ENCODE results near the gene MIB2. TPM values are rescaled to one million over a fixed set of nuclear protein-coding genes. Genes with fewer than 3 reads are reported as not detected.

Gene MIB2
- 10 to 100 TPM; 33.6 to 99.9 (median 74.6) TPM for total RNA-seq

DNA sequence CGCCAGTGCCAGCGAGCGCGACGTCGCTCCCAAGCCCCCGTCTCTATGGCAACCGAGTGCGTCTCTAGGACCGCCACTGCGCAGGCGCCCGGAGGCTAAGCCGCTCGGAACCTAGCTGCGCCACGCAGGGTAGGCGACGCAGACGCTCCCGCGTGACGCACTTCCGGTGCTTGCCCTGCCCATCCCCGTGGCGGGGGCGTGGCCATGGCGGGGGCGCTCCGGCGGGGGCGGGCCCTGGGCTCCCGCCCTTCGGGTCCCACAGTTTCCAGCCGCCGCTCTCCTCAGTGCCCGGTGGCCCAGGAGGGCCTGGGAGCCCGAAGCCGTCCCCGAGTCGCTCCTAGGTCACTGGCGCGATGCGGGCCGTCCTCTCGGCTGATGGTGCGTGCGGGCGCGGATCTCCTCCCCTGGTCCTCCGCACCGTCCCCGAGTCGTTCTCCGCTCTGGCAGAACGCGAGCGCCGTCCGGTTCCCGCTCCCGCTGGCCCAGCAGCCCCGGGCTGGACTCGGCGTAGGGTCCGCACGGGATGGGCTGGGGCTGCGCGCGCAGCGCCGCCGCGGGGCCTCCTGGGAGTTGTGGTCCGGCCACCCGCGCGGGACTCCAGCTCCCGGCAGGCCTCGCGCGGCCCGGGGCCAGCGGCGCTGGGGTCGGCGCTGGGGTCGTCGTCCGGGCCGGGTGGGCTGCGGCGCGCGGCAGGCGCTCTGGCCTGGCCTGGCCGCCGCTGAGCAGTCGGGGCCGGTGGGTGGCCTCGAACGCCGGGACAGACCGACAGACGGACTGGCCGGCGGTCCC is at the start of gene MIB2:
TSS of gene MIB2 (plus strand) at position 245 of the 789 bp plus-strand sequence. CDS start 7,953 bp downstream, outside the sequence.
- WGBS: 0% methylated on average over 8 of the region's 107 CpGs
- no peak for TF ChIP-seq EP300 (IDR thresholded peaks at IDR 0.05)
- TF ChIP-seq POLR2AphosphoS5 (IDR thresholded peaks at IDR 0.05): peak; percentile 92 to 94
- TF ChIP-seq, protein P1, sequence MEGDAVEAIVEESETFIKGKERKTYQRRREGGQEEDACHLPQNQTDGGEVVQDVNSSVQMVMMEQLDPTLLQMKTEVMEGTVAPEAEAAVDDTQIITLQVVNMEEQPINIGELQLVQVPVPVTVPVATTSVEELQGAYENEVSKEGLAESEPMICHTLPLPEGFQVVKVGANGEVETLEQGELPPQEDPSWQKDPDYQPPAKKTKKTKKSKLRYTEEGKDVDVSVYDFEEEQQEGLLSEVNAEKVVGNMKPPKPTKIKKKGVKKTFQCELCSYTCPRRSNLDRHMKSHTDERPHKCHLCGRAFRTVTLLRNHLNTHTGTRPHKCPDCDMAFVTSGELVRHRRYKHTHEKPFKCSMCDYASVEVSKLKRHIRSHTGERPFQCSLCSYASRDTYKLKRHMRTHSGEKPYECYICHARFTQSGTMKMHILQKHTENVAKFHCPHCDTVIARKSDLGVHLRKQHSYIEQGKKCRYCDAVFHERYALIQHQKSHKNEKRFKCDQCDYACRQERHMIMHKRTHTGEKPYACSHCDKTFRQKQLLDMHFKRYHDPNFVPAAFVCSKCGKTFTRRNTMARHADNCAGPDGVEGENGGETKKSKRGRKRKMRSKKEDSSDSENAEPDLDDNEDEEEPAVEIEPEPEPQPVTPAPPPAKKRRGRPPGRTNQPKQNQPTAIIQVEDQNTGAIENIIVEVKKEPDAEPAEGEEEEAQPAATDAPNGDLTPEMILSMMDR (IDR thresholded peaks at IDR 0.05): no peak
- TF ChIP-seq POLR2A (IDR thresholded peaks at IDR 0.05; ENCODE audit: low read depth): peak; percentile 71
- intact Hi-C loops (cut with DNase I): loop anchor here (2.0 kb wide), 1 partner anchor 41 kb away; the partner anchor contains the start of gene SSU72
- Histone ChIP-seq H3K36me3 (peaks cover 4 to 23% (median 13%) of the 10 kb centered on the region in 4 donors), H3K27ac (replicated peaks in 1 of 4) (peak within 1 kb of the TSS; percentile 99 to 100 (median 100)), H3K4me3 (peak within 1 kb of the TSS; percentile 86 to 99 (median 94)), H3K4me1 (peaks cover 27 to 47% (median 42%) of the 10 kb centered on the region in 4 donors), H3K27me3 (no peaks in the 10 kb centered on the region), H3K9me3 (no peaks in the 10 kb centered on the region)
- DNase-seq (ENCODE audit: extremely low spot score): peak; percentile 98

DNA sequence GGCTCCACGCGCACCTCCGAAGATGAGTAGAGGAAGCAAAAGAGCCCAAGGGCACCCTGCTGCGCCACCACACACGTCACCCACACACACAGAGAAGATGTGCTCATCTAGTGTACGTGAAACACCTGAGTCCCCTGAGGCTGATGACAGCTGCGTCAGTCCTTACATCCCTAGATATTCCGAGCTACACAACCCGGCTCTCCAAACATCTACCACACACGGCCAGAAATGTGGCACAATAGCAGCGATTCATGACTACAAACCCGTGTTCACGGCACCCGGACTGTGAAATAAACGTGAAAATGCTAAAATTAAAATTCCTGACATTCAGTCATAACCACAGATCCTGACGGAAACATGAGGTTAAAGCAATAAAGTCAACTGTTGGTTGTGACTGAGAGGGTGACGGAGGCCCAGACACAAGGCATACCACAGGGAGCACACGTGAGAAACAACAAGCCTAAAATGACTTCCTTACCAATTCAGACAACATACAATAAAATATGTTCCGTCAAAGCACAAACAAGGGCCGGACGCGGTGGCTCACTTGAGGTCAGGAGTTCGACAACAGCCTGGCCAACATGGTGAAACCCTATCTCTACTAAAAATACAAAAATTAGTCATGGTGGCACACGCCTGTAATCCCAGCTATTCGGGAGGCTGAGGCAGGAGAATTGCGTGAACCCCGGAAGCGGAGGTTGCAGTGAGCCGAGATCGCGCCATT is 48.0 kb upstream of the MIB2 start:
- H3K27me3 ChIP-seq: no peaks in the 10 kb centered on the region
- intact Hi-C loops (cut with DNase I): no loop called here
- 89% methylated on average over 31 of the region's 31 CpGs for WGBS
- H3K4me3 ChIP-seq: no peak overlapping the region
- no peaks in the 10 kb centered on the region for H3K9me3 ChIP-seq
- peaks cover 36 to 72% (median 44%) of the 10 kb centered on the region in 4 donors for H3K36me3 ChIP-seq
- TF ChIP-seq POLR2A (IDR thresholded peaks at IDR 0.05; ENCODE audit: low read depth): no peak
- no peak for TF ChIP-seq EP300 (IDR thresholded peaks at IDR 0.05)
- TF ChIP-seq, protein P1 (IDR thresholded peaks at IDR 0.05): no peak
- no peak for TF ChIP-seq POLR2AphosphoS5 (IDR thresholded peaks at IDR 0.05)
- DNase-seq (ENCODE audit: extremely low spot score): no peak
- H3K27ac ChIP-seq (replicated peaks in 1 of 4): peak overlapping the region in 3 of 4 donors; percentile 23 to 45 (median 35)
- H3K4me1 ChIP-seq: peaks cover 27 to 77% (median 67%) of the 10 kb centered on the region in 4 donors

DNA sequence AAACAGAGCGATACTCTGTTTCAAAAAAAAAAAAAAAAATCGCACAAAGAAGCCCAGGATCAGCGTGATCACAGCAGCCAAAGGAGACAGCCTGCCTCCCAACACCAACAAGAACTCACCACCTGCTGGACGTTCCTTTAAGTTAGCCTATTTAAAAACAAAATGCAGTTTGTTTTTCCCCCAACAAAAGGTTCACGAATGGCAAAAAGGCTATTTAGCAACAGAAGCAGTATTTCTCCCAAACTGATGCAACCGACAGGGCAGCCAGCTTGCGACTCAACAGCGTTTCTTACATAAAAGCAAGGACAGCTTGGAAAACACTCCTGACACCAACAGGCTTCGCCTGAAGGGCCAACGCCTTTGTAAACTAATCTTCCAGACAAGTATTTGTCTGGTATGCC is 47.4 kb upstream of the MIB2 start:
- H3K4me3 ChIP-seq: no peak overlapping the region
- no peak for DNase-seq (ENCODE audit: extremely low spot score)
- H3K36me3 ChIP-seq: peaks cover 33 to 72% (median 40%) of the 10 kb centered on the region in 4 donors
- H3K27ac ChIP-seq (replicated peaks in 1 of 4): peak overlapping the region in 2 of 4 donors; percentile 35 to 45
- no peaks in the 10 kb centered on the region for H3K27me3 ChIP-seq
- peak in 1 of 2 donors; percentile 33 for TF ChIP-seq POLR2AphosphoS5 (IDR thresholded peaks at IDR 0.05)
- TF ChIP-seq EP300 (IDR thresholded peaks at IDR 0.05): no peak
- intact Hi-C loops (cut with DNase I): no loop called here
- WGBS: 73% methylated on average over 10 of the region's 10 CpGs
- H3K4me1 ChIP-seq: peaks cover 31 to 83% (median 73%) of the 10 kb centered on the region in 4 donors
- no peaks in the 10 kb centered on the region for H3K9me3 ChIP-seq

DNA sequence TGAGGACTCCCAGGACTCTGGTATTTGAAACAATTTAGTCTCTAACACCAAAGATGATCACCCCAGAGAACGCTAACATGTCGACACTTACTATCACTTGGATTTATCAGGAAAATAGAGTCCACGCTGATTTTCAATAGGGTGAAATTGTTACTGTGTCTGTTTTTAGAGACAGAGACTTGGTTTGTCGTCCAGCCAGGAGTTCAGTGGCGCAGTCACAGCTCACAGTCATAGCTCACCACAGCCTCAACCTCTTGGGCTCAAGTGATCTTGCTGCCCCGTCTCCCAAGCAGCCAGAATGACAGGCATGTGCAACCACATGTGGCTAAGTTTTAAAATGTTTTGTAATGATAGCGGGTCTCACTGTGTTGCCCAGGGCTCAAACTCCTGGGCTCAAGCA is 46.0 kb upstream of the MIB2 start:
- Histone ChIP-seq H3K4me3 (no peak overlapping the region), H3K27me3 (no peaks in the 10 kb centered on the region), H3K27ac (replicated peaks in 1 of 4) (peak overlapping the region in 1 of 4 donors; percentile 10), H3K36me3 (peaks cover 18 to 58% (median 25%) of the 10 kb centered on the region in 4 donors), H3K4me1 (peaks cover 36 to 92% (median 80%) of the 10 kb centered on the region in 4 donors), H3K9me3 (no peaks in the 10 kb centered on the region)
- intact Hi-C loops (cut with DNase I): no loop called here
- DNase-seq (ENCODE audit: extremely low spot score): no peak
- TF ChIP-seq POLR2AphosphoS5 (IDR thresholded peaks at IDR 0.05): no peak
- TF ChIP-seq, protein P1 (IDR thresholded peaks at IDR 0.05): no peak
- no peak for TF ChIP-seq EP300 (IDR thresholded peaks at IDR 0.05)
- no peak for TF ChIP-seq POLR2A (IDR thresholded peaks at IDR 0.05; ENCODE audit: low read depth)
- 77% methylated on average over 7 of the region's 7 CpGs for WGBS
